HG02759 (cell line): ENCODE results near the gene HSPB7.
"Not testable (repeated sequence)": the region's sequence is repeated elsewhere in the genome, so short reads cannot be mapped to it uniquely, and the experiment has no call there.

ENCODE experiments used
- ATAC-seq: cut with Tn5 transposase; IDR thresholded peaks from one replicate; pipeline ENCODE4 v1.9.1; 2021; ENCODE audit warnings: mild to moderate bottlenecking, moderate library complexity; ENCODE audit not compliant: unreplicated experiment

Gene HSPB7

DNA sequence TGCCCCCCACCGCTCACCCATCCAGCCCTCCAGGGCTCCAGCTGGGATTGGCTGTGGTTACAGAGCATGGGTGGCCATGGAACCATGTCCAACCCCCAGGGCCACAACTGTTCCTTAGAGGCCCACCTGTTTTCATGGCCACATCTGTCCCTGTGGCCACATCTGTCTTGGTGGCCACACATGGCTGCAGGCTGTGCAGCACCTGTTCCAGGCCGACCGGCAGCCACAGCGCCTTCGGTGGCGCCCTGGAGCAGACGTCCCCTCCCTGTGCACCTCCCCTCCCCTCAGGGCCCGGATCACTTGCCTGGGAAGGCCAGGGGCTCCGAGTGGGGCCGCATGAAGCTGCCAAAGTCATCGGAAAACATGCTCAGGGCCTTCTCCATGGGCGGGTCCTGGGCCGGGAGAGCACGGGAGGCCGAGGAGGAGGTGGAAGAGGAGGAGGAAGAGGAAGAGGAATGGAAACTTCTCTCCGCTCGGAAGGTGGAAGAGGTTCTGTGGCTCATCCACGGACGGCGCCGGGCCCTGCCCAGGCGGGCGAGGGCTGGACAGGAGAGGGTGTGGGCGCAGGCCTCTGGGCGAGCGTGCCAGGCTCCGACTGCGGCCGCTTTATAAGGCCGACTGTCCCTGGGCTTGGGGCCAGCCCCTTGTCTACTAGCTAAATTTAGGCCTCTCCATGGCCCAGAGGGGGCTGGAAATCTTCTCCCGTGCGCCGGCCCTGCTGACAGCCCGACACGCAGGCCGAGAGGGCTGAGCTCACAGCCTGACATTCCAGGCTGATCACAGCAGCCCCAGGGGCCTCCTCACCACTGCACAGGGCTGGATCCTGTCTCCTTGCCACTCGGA lies at the start of gene HSPB7:
TSS of gene HSPB7 (minus strand) at position 583 of the 843 bp plus-strand sequence. CDS start at position 503, 80 bp downstream.
- ATAC-seq: no peak

GRCh38 chr1:16067127-16067768 lies 49.4 kb upstream of the HSPB7 start:
- ATAC-seq: no peak

DNA sequence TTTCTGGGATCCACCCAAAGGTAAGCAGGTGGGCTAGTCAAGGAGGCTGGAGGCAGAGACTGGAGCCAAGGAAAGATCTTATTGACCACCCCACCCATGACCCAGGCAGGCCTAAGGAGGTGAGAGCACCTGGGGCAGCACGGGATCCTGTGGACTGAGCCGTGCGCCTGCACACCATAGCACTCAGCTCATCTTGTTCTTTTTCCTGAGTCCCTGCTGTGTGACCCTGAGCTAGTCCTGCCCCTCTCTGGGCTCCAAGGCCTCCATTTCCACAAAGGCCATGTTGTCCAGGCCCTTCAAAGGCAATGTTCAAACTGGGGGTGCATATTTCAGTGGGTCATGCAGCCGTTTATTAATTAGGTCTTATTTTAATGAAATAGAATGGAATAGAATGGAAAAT lies 48.4 kb upstream of the HSPB7 start:
- ATAC-seq: no peak

GRCh38 chr1:16065269-16065576 lies 47.4 kb upstream of the HSPB7 start:
- ATAC-seq: no peak

DNA sequence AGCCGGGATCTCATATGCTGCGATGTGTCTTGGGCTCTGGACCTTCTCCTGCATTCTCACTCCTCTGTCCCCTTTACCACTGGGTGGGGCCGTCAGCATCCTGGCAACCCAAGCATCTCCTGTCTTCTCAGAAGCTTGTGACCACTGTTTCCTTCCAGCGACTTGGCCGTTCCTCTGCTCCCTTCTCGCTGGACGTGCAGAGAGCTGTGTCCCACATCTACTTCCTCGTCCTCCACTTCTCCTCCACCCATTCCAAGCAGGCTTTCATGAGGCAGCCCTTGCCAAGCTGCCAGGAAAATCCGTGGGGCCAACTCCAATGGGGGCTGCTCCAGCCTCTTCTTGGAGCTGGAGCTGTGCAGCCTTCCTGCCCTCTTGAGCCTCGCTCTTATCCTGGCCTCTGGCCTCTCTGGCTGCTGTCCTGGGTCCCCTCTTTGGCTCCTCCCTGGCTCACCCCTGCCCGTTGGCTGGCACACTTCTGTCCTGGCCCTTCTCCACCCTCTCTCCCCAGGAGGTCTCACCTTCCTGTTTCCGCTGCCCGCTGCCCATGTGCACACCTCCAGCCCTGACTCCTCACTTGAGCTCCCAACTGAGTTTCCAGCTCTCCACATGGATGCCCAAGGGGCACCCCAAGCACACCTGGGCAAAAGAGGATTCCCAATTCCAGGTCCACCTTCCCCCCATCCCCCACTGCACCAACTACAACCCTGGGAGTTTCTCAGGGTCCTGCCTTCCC lies 46.9 kb upstream of the HSPB7 start:
- ATAC-seq: no peak

DNA sequence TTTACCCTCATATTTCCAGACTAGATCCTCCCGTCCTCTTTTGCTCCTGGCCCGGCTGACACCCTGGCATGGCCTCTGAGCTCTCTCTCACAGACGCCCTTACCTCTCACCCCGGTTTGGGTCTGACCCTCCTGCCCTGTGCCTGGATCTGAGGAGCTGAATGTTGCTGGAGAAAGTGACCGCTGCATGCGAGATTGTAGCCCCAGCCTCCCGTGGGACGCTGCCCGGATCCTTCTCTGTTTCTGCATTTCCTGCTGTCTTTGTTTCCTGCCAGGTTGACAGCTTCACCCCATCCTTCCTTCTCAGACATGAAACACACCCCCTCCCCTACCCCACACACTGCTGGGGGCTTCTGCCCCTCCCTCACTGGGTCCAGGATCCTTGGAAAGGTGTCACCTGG lies 46.1 kb upstream of the HSPB7 start:
- ATAC-seq: no peak

DNA sequence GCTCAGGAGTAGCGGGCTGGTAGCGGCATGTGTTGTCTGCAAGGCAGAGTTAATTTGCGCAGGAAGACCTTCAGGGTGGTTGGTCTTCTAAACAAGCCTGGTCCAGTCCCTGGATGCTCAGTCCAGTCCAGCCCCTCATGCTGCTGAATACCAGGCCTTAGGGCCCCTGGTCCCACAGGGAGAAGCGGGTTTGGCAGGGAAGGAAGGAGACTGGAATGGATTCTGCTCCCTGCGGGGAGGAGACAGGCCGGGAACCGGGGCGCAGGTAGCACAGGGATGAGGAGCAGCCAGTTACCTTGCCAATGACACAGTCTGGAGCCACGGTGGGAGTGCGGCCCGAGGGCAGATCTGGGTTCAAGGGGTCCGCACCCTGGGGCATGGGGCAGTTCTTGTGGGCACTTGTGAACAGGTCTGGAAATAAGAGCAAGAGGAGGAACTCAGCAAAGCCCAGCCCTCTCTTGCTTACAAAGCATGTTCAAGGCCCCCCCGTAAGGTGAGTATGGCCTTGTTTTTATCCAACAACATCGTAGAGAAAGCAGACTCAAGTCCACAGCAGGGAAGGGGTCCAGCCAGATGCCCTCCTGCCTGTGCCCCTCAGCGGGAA lies 45.5 kb upstream of the HSPB7 start:
- no peak for ATAC-seq

DNA sequence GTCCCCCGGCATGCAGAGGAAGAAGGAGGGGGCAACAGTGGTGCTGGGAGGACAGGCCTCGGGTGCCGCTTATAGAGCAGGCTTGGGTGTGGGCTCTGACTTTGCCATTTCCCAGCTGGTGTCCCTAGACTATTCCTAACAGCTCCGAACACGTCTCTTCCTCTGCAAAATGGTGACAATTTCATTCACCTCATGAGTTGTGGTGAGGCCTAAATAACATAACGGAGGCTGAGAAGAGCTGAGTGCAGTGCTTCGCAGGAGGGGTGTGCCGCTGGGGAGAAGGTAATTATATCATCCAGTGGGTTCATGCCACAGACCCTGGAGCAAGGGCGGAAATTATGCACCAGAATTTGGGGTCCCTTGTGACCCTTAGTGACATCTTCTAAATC lies 44.8 kb upstream of the HSPB7 start:
- ATAC-seq: not testable (repeated sequence)

DNA sequence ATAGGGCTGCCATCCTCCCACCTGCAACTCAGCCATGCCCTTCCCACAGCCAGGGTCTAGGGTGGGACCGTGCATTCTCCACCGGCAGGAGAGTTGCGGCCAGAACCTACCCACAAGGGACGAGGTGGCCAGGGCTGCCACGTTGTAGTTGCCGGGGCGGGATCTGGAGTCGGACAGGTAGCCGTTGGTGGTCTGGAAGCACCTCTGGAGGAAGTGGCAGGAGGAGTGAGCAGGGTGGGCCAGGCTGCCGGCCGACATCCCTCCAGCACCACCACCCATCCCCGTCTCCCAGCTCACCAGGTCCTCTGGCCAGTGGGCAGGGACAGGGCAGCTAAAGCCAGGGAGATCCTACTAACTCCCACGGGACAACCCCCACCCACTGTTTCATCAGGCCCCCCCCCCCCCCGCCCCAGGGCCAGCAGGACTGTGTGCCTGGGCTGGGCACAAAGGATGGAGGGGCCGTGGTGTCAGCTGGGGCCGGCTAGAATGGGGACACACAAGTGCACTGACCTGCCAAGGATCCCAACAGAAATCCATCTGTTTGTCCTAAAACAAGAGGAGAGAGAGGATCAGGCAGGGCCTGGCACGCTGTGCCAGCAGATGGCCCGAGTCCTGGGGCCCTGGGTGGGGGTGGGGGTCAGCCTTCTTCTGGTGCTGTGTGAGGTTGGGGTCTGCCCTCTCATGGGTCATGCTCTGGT lies 44.3 kb upstream of the HSPB7 start:
- ATAC-seq: not testable (repeated sequence)

DNA sequence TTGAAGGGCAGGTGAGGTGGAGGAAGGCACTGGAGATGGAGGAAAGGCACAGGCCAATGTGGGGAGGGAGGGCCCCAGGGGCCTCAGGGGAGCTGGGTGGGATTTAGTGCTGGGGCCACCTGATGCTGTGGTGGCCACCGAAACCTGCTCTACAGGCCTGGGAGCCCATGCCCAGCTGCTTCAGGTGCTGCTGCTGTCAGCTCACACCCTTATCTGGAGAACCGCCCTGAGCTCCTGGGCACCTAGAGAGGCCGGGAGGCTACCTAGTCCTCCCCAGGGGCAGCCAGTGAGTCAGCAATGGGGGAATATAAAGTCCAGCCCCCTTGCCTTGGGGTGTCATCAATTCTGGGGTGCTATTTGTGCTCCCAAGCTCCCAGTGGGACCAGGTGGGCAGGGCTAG lies 43.4 kb upstream of the HSPB7 start:
- ATAC-seq: no peak

- not testable (repeated sequence) for ATAC-seq
These were observed 40.7 kb upstream of the HSPB7 start for GRCh38 chr1:16058394-16059120.

GRCh38 chr1:16057314-16057915 lies 39.6 kb upstream of the HSPB7 start:
- ATAC-seq: not testable (repeated sequence)

- ATAC-seq: not testable (repeated sequence)
These were observed 38.7 kb upstream of the HSPB7 start for GRCh38 chr1:16056521-16056912.

DNA sequence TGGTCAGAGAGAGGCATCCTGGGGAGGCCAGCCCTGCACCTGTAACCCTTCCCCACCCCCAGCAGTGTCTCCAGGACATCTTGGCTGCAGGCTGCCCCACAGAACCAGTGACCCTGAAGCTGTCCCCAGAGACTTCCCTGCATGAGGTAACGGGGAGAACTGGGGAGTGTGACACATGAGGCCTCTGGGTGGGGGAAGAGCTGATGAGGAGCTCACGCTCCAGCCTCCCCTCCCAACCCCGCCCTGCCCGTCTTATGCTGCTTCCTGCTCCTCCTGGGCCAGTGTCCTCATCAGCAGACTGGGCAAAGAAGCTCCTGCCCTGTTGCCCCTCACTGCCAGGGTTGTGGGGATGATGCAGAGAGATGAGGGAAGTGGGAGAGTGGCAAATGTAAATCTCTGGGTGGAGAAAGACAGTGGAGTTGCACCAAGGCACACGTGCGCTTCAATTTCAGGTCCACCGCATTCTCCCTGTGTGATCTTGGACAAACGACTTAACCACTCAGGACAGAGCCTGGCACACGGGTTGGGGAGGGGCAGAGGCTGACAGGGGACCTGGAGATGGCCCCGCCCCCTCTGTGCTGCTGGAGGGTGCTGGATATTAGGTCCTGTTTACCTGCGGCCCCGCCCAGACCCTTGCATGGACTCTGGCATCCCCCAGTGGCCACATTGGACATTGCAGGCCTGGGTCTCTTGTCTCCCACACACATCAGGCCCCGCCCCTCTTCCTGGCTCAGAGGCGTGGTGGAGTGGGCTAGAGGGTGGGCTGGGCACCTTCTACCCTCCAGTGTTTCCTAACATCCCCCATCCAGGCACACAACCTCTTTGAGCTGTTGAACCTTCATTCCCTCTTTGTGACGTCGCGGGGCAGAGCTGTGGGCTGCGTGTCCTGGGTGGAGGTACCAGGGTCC lies 38.0 kb upstream of the HSPB7 start:
- peak; percentile 70 for ATAC-seq

- no peak for ATAC-seq
These were observed 37.0 kb upstream of the HSPB7 start for GRCh38 chr1:16054598-16055540.

DNA sequence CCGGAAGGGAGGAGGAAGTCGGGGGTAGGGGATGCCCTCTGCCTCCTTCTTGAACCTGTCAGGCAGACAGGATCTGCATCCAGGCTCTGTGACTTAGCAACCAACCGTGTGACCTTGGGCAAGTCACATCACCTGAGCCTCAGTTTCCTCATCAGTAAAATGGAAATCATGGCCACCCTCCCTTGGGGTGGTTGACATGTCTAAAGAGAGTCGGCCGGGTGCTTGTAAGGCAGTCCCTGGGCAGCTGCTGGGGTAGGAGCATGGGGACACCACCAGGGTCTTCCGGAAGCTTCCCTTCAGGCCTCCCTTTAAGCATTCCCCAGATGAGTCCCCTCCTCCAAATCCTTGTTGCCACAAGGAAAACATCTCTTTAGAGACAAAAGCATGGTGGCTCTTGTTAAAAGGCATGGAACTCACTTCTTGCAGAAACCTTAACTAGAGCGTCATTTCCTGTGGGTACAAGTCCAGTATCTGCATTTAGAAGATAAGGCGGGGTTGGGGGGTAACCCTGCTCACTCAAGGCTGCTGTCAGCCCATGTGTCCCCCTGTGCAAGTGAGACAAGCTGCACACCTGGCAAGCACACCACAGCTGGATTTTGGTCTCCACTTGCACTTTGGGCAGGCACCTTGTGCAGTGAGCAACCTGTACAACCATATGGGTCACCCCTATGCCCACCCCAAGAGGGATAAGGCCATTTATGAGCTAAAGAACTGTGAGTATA lies 36.1 kb upstream of the HSPB7 start:
- ATAC-seq: no peak

- ATAC-seq: not testable (repeated sequence)
These were observed 34.1 kb upstream of the HSPB7 start for GRCh38 chr1:16051949-16052348.
